H9 (cell line): ENCODE data around the gene TFDP1. TPM values are rescaled to one million over a fixed set of nuclear protein-coding genes. Genes with fewer than 3 reads are reported as not detected.

ENCODE experiments used
- DNase-seq: peaks from one replicate; pipeline ENCODE4 v3.0.0-alpha.2; 2017
- H2AFZ ChIP-seq: one replicate; pipeline ENCODE4 v1.6.1; 2013; ENCODE audit warnings: mild to moderate bottlenecking, low read length, control low read depth, moderate library complexity
- H2AK5ac ChIP-seq: 2 replicates; pipeline ENCODE4 v1.6.1; 2013; ENCODE audit warnings: low read length, control low read depth, mixed read lengths; ENCODE audit not compliant: insufficient read length
- H2BK120ac ChIP-seq: one replicate; pipeline ENCODE4 v1.6.1; 2013; ENCODE audit warnings: low read depth, mild to moderate bottlenecking, low read length, control low read depth, inconsistent platforms; ENCODE audit not compliant: poor library complexity, severe bottlenecking
- H2BK12ac ChIP-seq: 2 replicates; pipeline ENCODE4 v1.6.1; 2013; ENCODE audit warnings: low read length, control low read depth, mixed read lengths, low read depth; ENCODE audit not compliant: insufficient read length
- H2BK15ac ChIP-seq: 2 replicates; pipeline ENCODE4 v1.6.1; 2013; ENCODE audit warnings: low read depth, low read length, control low read depth
- H2BK20ac ChIP-seq: one replicate; pipeline ENCODE4 v1.6.1; 2013; ENCODE audit warnings: low read depth, mild to moderate bottlenecking, low read length, control low read depth, inconsistent platforms; ENCODE audit not compliant: poor library complexity, severe bottlenecking
- H2BK5ac ChIP-seq: 2 replicates; pipeline ENCODE4 v1.6.1; 2013; ENCODE audit warnings: low read length, control low read depth, mixed read lengths; ENCODE audit not compliant: insufficient read length
- H3K14ac ChIP-seq: 2 replicates; pipeline ENCODE4 v1.6.1; 2013; ENCODE audit warnings: low read length, control low read depth; ENCODE audit not compliant: insufficient read depth
- H3K18ac ChIP-seq: 2 replicates; pipeline ENCODE4 v1.6.1; 2013; ENCODE audit warnings: low read depth, mild to moderate bottlenecking, mixed read lengths, low read length, control low read depth; ENCODE audit not compliant: insufficient read length
- H3K23ac ChIP-seq: 2 replicates; pipeline ENCODE4 v1.6.1; 2013; ENCODE audit warnings: low read length, control low read depth, mixed read lengths, low read depth; ENCODE audit not compliant: insufficient read length
- H3K23me2 ChIP-seq: 2 replicates; pipeline ENCODE4 v1.6.1; 2013; ENCODE audit warnings: low read depth, mild to moderate bottlenecking, mixed read lengths, low read length, control low read depth; ENCODE audit not compliant: insufficient read length, poor library complexity, severe bottlenecking
- H3K27ac ChIP-seq: 2 replicates; pipeline ENCODE4 v1.5.1; 2013; ENCODE audit warnings: low read length, control low read depth, mixed read lengths, low read depth; ENCODE audit not compliant: insufficient read length
- H3K27me3 ChIP-seq: 2 replicates; pipeline ENCODE4 v1.6.1; 2013; ENCODE audit warnings: low read length, control low read depth, inconsistent platforms; ENCODE audit not compliant: insufficient read depth
- H3K4ac ChIP-seq: 2 replicates; pipeline ENCODE4 v1.6.1; 2013; ENCODE audit warnings: low read depth, mild to moderate bottlenecking, control low read depth, inconsistent platforms, low read length, moderate library complexity
- H3K4me1 ChIP-seq: 2 replicates; pipeline ENCODE4 v1.6.1; 2013; ENCODE audit warnings: low read length, control low read depth, inconsistent platforms; ENCODE audit not compliant: insufficient read depth
- H3K4me2 ChIP-seq: 2 replicates; pipeline ENCODE4 v1.6.1; 2013; ENCODE audit warnings: low read length, control low read depth, mixed read lengths; ENCODE audit not compliant: insufficient read length, insufficient read depth
- H3K56ac ChIP-seq: 2 replicates; pipeline ENCODE4 v1.6.1; 2013; ENCODE audit warnings: low read depth, mild to moderate bottlenecking, mixed read lengths, low read length, control low read depth; ENCODE audit not compliant: insufficient read length
- H3K79me1 ChIP-seq: 2 replicates; pipeline ENCODE4 v1.6.1; 2013; ENCODE audit warnings: low read depth, mild to moderate bottlenecking, moderate library complexity, low read length, control low read depth, inconsistent platforms; ENCODE audit not compliant: insufficient read depth, poor library complexity, severe bottlenecking
- H3K79me2 ChIP-seq: 2 replicates; pipeline ENCODE4 v1.6.1; 2013; ENCODE audit warnings: low read length, control low read depth, inconsistent platforms; ENCODE audit not compliant: insufficient read depth
- H3K9ac ChIP-seq: 2 replicates; pipeline ENCODE4 v1.6.1; 2013; ENCODE audit warnings: low read length, control low read depth, mixed read lengths; ENCODE audit not compliant: insufficient read length; ENCODE audit errors: extremely low read depth
- H3K9me3 ChIP-seq: one replicate; pipeline ENCODE4 v1.6.1; 2013; ENCODE audit warnings: low read depth, low read length, inconsistent platforms; ENCODE audit not compliant: control insufficient read depth
- H3T11ph ChIP-seq: one replicate; pipeline ENCODE4 v1.6.1; 2013; ENCODE audit warnings: mild to moderate bottlenecking, low read length, control low read depth, inconsistent platforms
- H4K20me1 ChIP-seq: one replicate; pipeline ENCODE4 v1.6.1; 2013; ENCODE audit not compliant: control insufficient read depth, insufficient read length, insufficient read depth
- H4K5ac ChIP-seq: 2 replicates; pipeline ENCODE4 v1.6.1; 2013; ENCODE audit warnings: low read depth, mild to moderate bottlenecking, mixed read lengths, low read length, control low read depth; ENCODE audit not compliant: insufficient read length
- H4K8ac ChIP-seq: replicated peaks from 2 replicates; pipeline ENCODE4 v1.6.1; 2013; ENCODE audit warnings: low read length, control low read depth, mixed read lengths, low read depth; ENCODE audit not compliant: insufficient read length
- H4K91ac ChIP-seq: 2 replicates; pipeline ENCODE4 v1.6.1; 2013; ENCODE audit warnings: low read depth, mild to moderate bottlenecking, moderate library complexity, mixed read lengths, low read length, control low read depth; ENCODE audit not compliant: insufficient read length
- H3K27ac Mint-ChIP-seq, 3 experiments: 2 replicates in 2 of 3; 3 replicates in 1 of 3; pipeline ENCODE4 v1.8.0; 2020 to 2021; ENCODE audit warnings: mixed read lengths in 3 of 3, mild to moderate bottlenecking in 1 of 3, moderate library complexity in 1 of 3
- H3K27me3 Mint-ChIP-seq: 2 replicates; pipeline ENCODE4 v1.8.0; 2021; ENCODE audit warnings: low read depth, mild to moderate bottlenecking, moderate library complexity, mixed read lengths
- H3K36me3 Mint-ChIP-seq, 3 experiments: 2 replicates in 2 of 3; 3 replicates in 1 of 3; pipeline ENCODE4 v1.8.0; 2020 to 2021; ENCODE audit warnings: low read depth in 3 of 3, mixed read lengths in 3 of 3; ENCODE audit not compliant: insufficient read depth in 1 of 3
- H3K4me1 Mint-ChIP-seq, 2 experiments: 2 replicates each; pipeline ENCODE4 v1.8.0; 2020; ENCODE audit warnings: mixed read lengths in 2 of 2
- H3K4me3 Mint-ChIP-seq, 2 experiments: 2 replicates in 1 of 2; 3 replicates in 1 of 2; pipeline ENCODE4 v1.8.0; 2020 to 2021; ENCODE audit warnings: mild to moderate bottlenecking in 2 of 2, mixed read lengths in 2 of 2, moderate library complexity in 1 of 2
- H3K9me3 Mint-ChIP-seq, 2 experiments: 2 replicates in 1 of 2; 3 replicates in 1 of 2; pipeline ENCODE4 v1.8.0; 2020; ENCODE audit warnings: mild to moderate bottlenecking in 2 of 2, mixed read lengths in 2 of 2, moderate library complexity in 1 of 2
- CTCF ChIP-seq: fragments of 200-600 bp; sonication (generic); conservative IDR thresholded peaks from 3 replicates; pipeline ENCODE4 v1.8.0; 2021; ENCODE audit warnings: antibody characterized with exemption, mild to moderate bottlenecking
- WGBS: extraction: QIAGEN DNeasy Blood & Tissue Kit; methylation state at CpG from one replicate; pipeline ENCODE4 v1.1.7; 2013; ENCODE audit warnings: missing lambda C conversion rate, low lambda C conversion rate, mixed read lengths; ENCODE audit not compliant: insufficient read length; ENCODE audit errors: extremely low coverage; 5-methylcytosine and 5-hydroxymethylcytosine counted together
- total RNA-seq: library from RNA; stranded (reverse); gene quantifications from 2 replicates; pipeline ENCODE4 v1.2.1, GENCODE V29; 2021

Gene TFDP1
- total RNA-seq, 1 experiment from 2014 or later, result 111 TPM

GRCh38 chr13:113544071-113544891 lies 40.3 kb upstream of the TFDP1 start:
- Histone ChIP-seq H4K20me1 (peaks cover 2% of the 10 kb centered on the region), H3K23ac (no peak overlapping the region), H3K27ac (no peak overlapping the region)

More at GRCh38 chr13:113544071-113544891, 40.3 kb upstream of the TFDP1 start:
- peak; percentile 26 for DNase-seq
- Histone ChIP-seq H2BK12ac (no peak overlapping the region), H2BK15ac (no peak overlapping the region), H3K9me3 (no peaks in the 10 kb centered on the region), H3K56ac (no peak overlapping the region), H2AFZ (no peak overlapping the region), H3K79me1 (no peaks in the 10 kb centered on the region), H3T11ph (no peak overlapping the region), H2AK5ac (no peak overlapping the region), H4K5ac (no peak overlapping the region), H2BK120ac (no peak overlapping the region), H3K9ac (no peak overlapping the region), H3K27me3 (no peaks in the 10 kb centered on the region), H3K18ac (no peak overlapping the region), H4K91ac (no peak overlapping the region), H3K23me2 (no peaks in the 10 kb centered on the region), H3K4me1 (no peaks in the 10 kb centered on the region), H3K4ac (no peak overlapping the region), H2BK20ac (no peak overlapping the region), H3K14ac (no peak overlapping the region), H3K79me2 (peaks cover 1% of the 10 kb centered on the region; the same call in 1 of the 2 replicates), H3K4me2 (no peak overlapping the region), H2BK5ac (no peak overlapping the region), H4K8ac (no peak overlapping the region)
- TF ChIP-seq CTCF, result no peak
- H3K27me3 Mint-ChIP-seq, result no peaks in the 10 kb centered on the region; the same call in 1 of the 2 replicates
- no peak overlapping the region for H3K4me3 Mint-ChIP-seq
- peaks cover 7 to 18% (median 8%) of the 10 kb centered on the region in 3 experiments; a peak in 6 of 7 replicates for H3K36me3 Mint-ChIP-seq
- peak overlapping the region in 2 of 3 experiments; percentile 78 to 84; a peak in 4 of 7 replicates for H3K27ac Mint-ChIP-seq
- peaks cover 4 to 23% of the 10 kb centered on the region in 2 experiments; a peak in 3 of 4 replicates for H3K4me1 Mint-ChIP-seq
- no peaks in the 10 kb centered on the region for H3K9me3 Mint-ChIP-seq
- WGBS, result no CpG with 5 or more reads among the region's 37 CpGs
